NCI-H748 (cell line): ENCODE data around the gene BTBD3.

ENCODE experiments used
- DNase-seq: peaks from one replicate; lab custom pipeline; 2025; ENCODE audit not compliant: unreplicated experiment; lab: John Stamatoyannopoulos, UW

BTBD3 gene

GRCh38 chr20:11965602-11966001 is 47.9 kb downstream of the BTBD3 start:
- no peak for DNase-seq

- DNase-seq: no peak
Measured at GRCh38 chr20:11966186-11966585, 48.5 kb downstream of the BTBD3 start.

DNA sequence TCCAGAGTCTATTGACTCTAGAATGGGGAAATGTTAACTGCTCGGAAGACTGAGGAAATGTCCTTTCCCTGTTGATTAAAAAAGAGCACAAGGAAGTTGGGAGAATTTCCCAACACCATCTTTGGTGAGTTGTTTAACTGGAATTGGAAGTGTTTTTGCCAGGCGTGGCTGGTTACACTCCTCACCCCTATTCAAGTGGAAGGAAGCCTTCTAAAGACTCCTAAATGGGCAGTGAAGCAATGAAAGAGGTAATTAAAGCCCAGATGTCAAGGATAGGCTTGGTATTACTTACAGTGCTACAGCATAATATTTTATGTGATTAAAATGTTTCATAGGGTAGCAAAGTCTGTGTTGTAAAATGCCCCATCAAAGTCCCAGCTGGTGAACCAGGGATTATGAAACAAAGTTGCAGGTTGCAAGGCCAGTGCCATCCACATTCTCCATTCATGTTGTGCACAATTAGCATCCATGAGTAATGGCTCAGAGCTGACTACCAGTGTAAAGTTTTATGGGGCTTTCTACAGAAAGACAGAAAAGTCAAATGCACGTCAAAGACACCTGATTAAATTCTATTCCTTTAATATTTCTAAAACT is 52.6 kb downstream of the BTBD3 start:
- no peak for DNase-seq

GRCh38 chr20:11972478-11972877 is 54.8 kb downstream of the BTBD3 start:
- no peak for DNase-seq
